BLaER1 (cell line): Measurements from ENCODE around the gene DNAI7.

Source experiments
- H3K27ac ChIP-seq: shearing (Covaris generic); formaldehyde crosslinking; 2 replicates; pipeline ENCODE4 v1.8.1; 2022
- H3K27me3 ChIP-seq: shearing (Covaris generic); formaldehyde crosslinking; 2 replicates; pipeline ENCODE4 v1.8.1; 2022
- H3K36me3 ChIP-seq: shearing (Covaris generic); formaldehyde crosslinking; 2 replicates; pipeline ENCODE4 v1.8.1; 2022
- H3K4me1 ChIP-seq: shearing (Covaris generic); formaldehyde crosslinking; 2 replicates; pipeline ENCODE4 v1.8.1; 2022
- H3K4me2 ChIP-seq: shearing (Covaris generic); formaldehyde crosslinking; 2 replicates; pipeline ENCODE4 v1.8.1; 2022
- H3K4me3 ChIP-seq: shearing (Covaris generic); formaldehyde crosslinking; 2 replicates; pipeline ENCODE4 v1.8.1; 2022
- H3K9ac ChIP-seq: shearing (Covaris generic); formaldehyde crosslinking; 2 replicates; pipeline ENCODE4 v1.8.1; 2022
- H3K9me3 ChIP-seq: shearing (Covaris generic); formaldehyde crosslinking; 2 replicates; pipeline ENCODE4 v1.8.1; 2022
- H4K20me1 ChIP-seq: shearing (Covaris generic); formaldehyde crosslinking; 2 replicates; pipeline ENCODE4 v1.8.1; 2022
- Cebpa-rat ChIP-seq: shearing (Covaris generic); IDR thresholded peaks from 2 replicates; pipeline ENCODE4 v1.8.1; 2022

Gene DNAI7

GRCh38 chr12:25110260-25110659 is 84.7 kb downstream of the DNAI7 start:
- Histone ChIP-seq H3K27ac (no peak overlapping the region; the same call in 1 of the 2 replicates), H3K4me2 (no peak overlapping the region), H3K4me3 (no peak overlapping the region)

GRCh38 chr12:25107920-25108319 is 87.0 kb downstream of the DNAI7 start:
- H3K27ac ChIP-seq, result no peak overlapping the region
- TF ChIP-seq Cebpa-rat, result no peak
- no peaks in the 10 kb centered on the region for H3K9me3 ChIP-seq
- H3K4me1 ChIP-seq, result no peaks in the 10 kb centered on the region
- H4K20me1 ChIP-seq, result peaks cover 95% of the 10 kb centered on the region
- H3K36me3 ChIP-seq, result peaks cover 59% of the 10 kb centered on the region
- H3K9ac ChIP-seq, result no peak overlapping the region
- no peak overlapping the region for H3K4me2 ChIP-seq
- H3K4me3 ChIP-seq, result no peak overlapping the region
- no peaks in the 10 kb centered on the region for H3K27me3 ChIP-seq

More at GRCh38 chr12:25110260-25110659, 84.7 kb downstream of the DNAI7 start:
- Histone ChIP-seq H3K9me3 (no peaks in the 10 kb centered on the region), H3K9ac (no peak overlapping the region), H3K27me3 (no peaks in the 10 kb centered on the region), H4K20me1 (peaks cover 75% of the 10 kb centered on the region), H3K4me1 (no peaks in the 10 kb centered on the region), H3K36me3 (peaks cover 35% of the 10 kb centered on the region)
- no peak for TF ChIP-seq Cebpa-rat

DNA sequence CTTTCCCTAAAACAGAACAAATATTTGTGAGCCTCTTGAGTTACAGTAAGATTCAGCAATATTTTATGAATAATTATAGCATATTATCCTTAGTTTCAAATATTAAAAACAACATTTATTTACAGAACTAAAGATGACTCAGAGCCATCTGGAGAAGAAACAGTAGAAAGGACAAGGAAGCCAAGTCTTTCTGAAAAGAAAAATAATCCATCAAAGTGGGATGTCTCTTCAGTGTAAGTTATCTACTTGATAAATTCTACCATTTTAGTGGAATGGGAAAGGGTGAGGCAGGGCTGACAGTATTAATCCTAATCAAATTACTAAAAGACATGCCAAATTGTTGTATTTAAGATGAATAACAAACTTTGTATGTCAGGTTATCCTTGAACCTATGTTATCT is 88.1 kb downstream of the DNAI7 start:
- H3K9ac ChIP-seq, result no peak overlapping the region
- H3K4me2 ChIP-seq, result no peak overlapping the region
- H3K9me3 ChIP-seq, result no peaks in the 10 kb centered on the region
- no peaks in the 10 kb centered on the region for H3K4me1 ChIP-seq
- TF ChIP-seq Cebpa-rat, result no peak
- H3K4me3 ChIP-seq, result no peak overlapping the region
- H3K27me3 ChIP-seq, result no peaks in the 10 kb centered on the region
- peaks cover 70% of the 10 kb centered on the region for H3K36me3 ChIP-seq
- peaks cover 97% of the 10 kb centered on the region for H4K20me1 ChIP-seq
- H3K27ac ChIP-seq, result no peak overlapping the region

GRCh38 chr12:25102402-25102801 is 92.6 kb downstream of the DNAI7 start:
- H3K4me2 ChIP-seq, result no peak overlapping the region
- H3K27me3 ChIP-seq, result no peaks in the 10 kb centered on the region
- no peak for TF ChIP-seq Cebpa-rat
- H3K4me1 ChIP-seq, result peaks cover 12% of the 10 kb centered on the region
- no peak overlapping the region for H3K9ac ChIP-seq
- no peak overlapping the region for H3K4me3 ChIP-seq
- peaks cover 97% of the 10 kb centered on the region for H4K20me1 ChIP-seq
- no peak overlapping the region for H3K27ac ChIP-seq
- H3K9me3 ChIP-seq, result no peaks in the 10 kb centered on the region
- peaks cover 94% of the 10 kb centered on the region for H3K36me3 ChIP-seq

DNA sequence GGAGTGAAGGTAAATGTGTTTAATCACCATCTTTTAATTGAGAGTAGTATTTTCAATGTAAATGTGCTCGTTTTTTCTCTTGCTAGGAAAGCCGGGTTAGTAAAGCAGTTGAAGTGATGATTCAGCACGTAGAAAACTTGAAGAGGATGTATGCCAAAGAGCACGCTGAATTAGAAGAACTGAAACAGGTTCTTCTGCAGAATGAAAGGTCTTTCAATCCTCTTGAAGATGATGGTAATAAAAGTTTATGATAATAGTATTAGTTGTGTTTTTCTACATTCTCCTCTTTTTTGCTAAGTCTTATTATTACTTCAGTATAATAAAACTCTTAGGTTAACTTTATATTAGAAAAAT is 93.9 kb downstream of the DNAI7 start:
- H4K20me1 ChIP-seq, result peaks cover 100% of the 10 kb centered on the region

DNA sequence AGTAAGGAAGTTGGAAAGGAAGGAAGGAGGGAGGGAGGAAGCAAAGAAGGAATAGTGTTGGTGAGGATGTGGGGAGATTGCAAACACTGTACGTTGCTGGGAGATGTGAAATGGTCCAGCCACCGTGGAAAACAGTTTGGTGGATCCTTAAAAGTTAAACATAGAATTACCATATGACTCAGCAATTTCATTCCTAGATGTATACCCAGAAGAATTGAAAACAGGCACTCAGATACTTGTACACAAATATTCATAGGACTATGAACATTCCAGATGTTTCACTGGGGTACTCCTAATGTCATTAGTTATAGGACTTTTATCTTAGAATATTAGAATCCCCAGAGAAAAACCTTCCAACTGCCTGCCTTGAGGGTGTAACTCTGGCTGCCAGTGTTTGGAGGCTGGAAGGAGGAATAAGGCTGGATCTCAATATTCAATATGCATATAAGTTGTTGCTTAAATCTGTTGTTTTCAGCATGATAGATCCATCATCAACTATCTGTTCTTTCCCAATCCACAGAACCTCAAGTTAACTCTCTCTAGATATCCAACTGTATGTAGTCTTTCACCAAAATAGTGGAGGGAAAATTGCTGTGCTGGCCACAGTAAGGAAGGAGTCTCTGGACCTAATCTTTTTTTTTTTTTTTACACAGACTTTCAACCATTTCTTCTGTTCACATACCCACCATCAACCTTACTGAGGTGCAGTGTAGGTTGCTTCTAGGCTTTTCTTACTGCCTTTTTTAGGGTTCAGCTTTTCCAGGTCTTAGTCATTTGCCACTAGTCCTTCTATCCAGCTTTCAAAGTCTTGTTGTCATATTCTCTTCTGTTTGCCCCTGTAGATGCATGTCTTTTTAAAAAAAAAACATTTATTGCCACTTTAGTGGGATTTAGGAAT is 94.5 kb downstream of the DNAI7 start:
- H3K4me2 ChIP-seq, result no peak overlapping the region
- TF ChIP-seq Cebpa-rat, result no peak
- H3K27ac ChIP-seq, result no peak overlapping the region

More for the DNA sequence above, 93.9 kb downstream of the DNAI7 start:
- no peak for TF ChIP-seq Cebpa-rat
- Histone ChIP-seq H3K27ac (no peak overlapping the region), H3K9ac (no peak overlapping the region), H3K9me3 (no peaks in the 10 kb centered on the region), H3K4me2 (no peak overlapping the region), H3K4me1 (peaks cover 16% of the 10 kb centered on the region), H3K27me3 (no peaks in the 10 kb centered on the region), H3K36me3 (peaks cover 98% of the 10 kb centered on the region), H3K4me3 (no peak overlapping the region)

GRCh38 chr12:25099010-25099409 is 96.0 kb downstream of the DNAI7 start:
- Histone ChIP-seq H3K9ac (no peak overlapping the region; the same call in 1 of the 2 replicates), H3K27me3 (no peaks in the 10 kb centered on the region), H3K4me1 (peaks cover 22% of the 10 kb centered on the region), H3K4me3 (no peak overlapping the region), H3K9me3 (no peaks in the 10 kb centered on the region), H3K27ac (peak overlapping the region; percentile 24; the same call in 1 of the 2 replicates), H3K4me2 (peak overlapping the region; percentile 15; the same call in 1 of the 2 replicates), H3K36me3 (peaks cover 98% of the 10 kb centered on the region), H4K20me1 (peaks cover 100% of the 10 kb centered on the region)
- TF ChIP-seq Cebpa-rat, result no peak

More for the DNA sequence above, 94.5 kb downstream of the DNAI7 start:
- H3K36me3 ChIP-seq, result peaks cover 98% of the 10 kb centered on the region
- H3K9me3 ChIP-seq, result no peaks in the 10 kb centered on the region
- no peak overlapping the region for H3K4me3 ChIP-seq
- H3K27me3 ChIP-seq, result no peaks in the 10 kb centered on the region
- no peak overlapping the region for H3K9ac ChIP-seq
- H3K4me1 ChIP-seq, result peaks cover 20% of the 10 kb centered on the region
- H4K20me1 ChIP-seq, result peaks cover 100% of the 10 kb centered on the region

DNA sequence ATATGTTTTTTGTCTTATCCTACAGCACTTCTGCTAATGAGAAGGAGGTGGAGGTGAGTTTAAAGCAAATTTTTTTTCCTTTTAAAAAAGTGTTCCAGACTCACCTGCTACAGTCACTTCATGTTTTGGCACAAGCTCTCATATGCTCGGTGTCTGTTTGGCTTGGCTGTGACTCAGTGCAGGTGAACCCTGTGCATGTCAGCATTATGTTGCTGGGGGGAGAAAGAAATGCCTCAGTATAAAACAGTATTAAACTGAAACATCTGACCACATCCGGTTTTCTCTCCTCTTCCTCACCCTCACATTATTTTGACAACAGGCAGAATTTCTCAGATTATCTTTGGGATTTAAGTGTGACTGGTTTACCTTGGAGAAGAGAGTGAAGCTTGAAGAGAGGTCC is 105.2 kb downstream of the DNAI7 start:
- TF ChIP-seq Cebpa-rat, result no peak
- Histone ChIP-seq H3K9me3 (no peaks in the 10 kb centered on the region), H3K4me2 (peak overlapping the region; percentile 23; the same call in 1 of the 2 replicates), H3K27me3 (no peaks in the 10 kb centered on the region), H3K4me3 (no peak overlapping the region), H3K36me3 (peaks cover 100% of the 10 kb centered on the region), H3K9ac (peak overlapping the region; percentile 27; the same call in 1 of the 2 replicates), H3K27ac (peak overlapping the region; percentile 45), H4K20me1 (peaks cover 100% of the 10 kb centered on the region), H3K4me1 (peaks cover 57% of the 10 kb centered on the region)

GRCh38 chr12:25087596-25087995 is 107.4 kb downstream of the DNAI7 start:
- peak overlapping the region; percentile 29; the same call in 1 of the 2 replicates for H3K9ac ChIP-seq
- H4K20me1 ChIP-seq, result peaks cover 100% of the 10 kb centered on the region
- H3K36me3 ChIP-seq, result peaks cover 100% of the 10 kb centered on the region
- no peak for TF ChIP-seq Cebpa-rat
- H3K4me2 ChIP-seq, result peak overlapping the region; percentile 43
- no peak overlapping the region for H3K27ac ChIP-seq
- no peaks in the 10 kb centered on the region for H3K9me3 ChIP-seq
- H3K4me1 ChIP-seq, result peaks cover 77% of the 10 kb centered on the region
- H3K27me3 ChIP-seq, result no peaks in the 10 kb centered on the region
- no peak overlapping the region for H3K4me3 ChIP-seq

- Histone ChIP-seq H3K4me2 (peak overlapping the region; percentile 20), H3K27ac (0 out of 2 replicates have a peak overlapping the region, but pooled peaks have one; percentile 21), H3K9me3 (no peaks in the 10 kb centered on the region), H3K36me3 (peaks cover 100% of the 10 kb centered on the region), H3K4me1 (peaks cover 92% of the 10 kb centered on the region), H3K27me3 (no peaks in the 10 kb centered on the region), H4K20me1 (peaks cover 100% of the 10 kb centered on the region), H3K9ac (peak overlapping the region; percentile 9; the same call in 1 of the 2 replicates), H3K4me3 (no peak overlapping the region)
- TF ChIP-seq Cebpa-rat, result no peak
Observed at GRCh38 chr12:25084816-25085215, 110.1 kb downstream of the DNAI7 start.
